HepG2 (cell line): Measurements from ENCODE around the gene GPR61. TPM values are rescaled to one million over a fixed set of nuclear protein-coding genes. Genes with fewer than 3 reads are reported as not detected.

Experiments
- ATAC-seq: fragments of 200-7000 bp; cut with Tn5 transposase; 3 replicates; pipeline ENCODE4 v1.9.1; 2020; ENCODE audit warnings: mild to moderate bottlenecking, moderate library complexity
- BruUV-seq: library from RNA; stranded (reverse); fragments of 400-500 nt; replicated peaks from 2 replicates; lab custom pipeline; 2021; lab: Mats Ljungman, UMichigan
- CTCF ChIA-PET: fragments of 300-600 bp; formaldehyde crosslinking; extraction: SDS; loops from one replicate; lab custom pipeline; 2021; ENCODE audit warnings: low total read pairs, inconsistent platforms, low intra/inter-chr PET ratio; lab: Yijun Ruan, JAX
- POLR2A ChIA-PET: fragments of 350-600 bp; sonication (Branson Sonifier 250); formaldehyde crosslinking; loops from one replicate; lab custom pipeline; 2020; ENCODE audit warnings: antibody characterized with exemption, inconsistent platforms; lab: Yijun Ruan, JAX
- DNase-seq: peaks from one replicate; pipeline ENCODE4 v3.0.0-alpha.2; 2015; ENCODE audit warnings: low spot score
- FAIRE-seq: peaks from 3 replicates; lab custom pipeline; 2011; peaks lifted over from hg19 to GRCh38; lab: Jason Lieb, UNC
- H2AFZ ChIP-seq: one replicate; pipeline ENCODE4 v1.6.1; 2011; ENCODE audit warnings: low read length, inconsistent platforms
- H3K27ac ChIP-seq: fragments of 300-600 bp; 3 replicates; pipeline ENCODE4 v1.8.0; 2011; ENCODE audit warnings: mixed run types, mild to moderate bottlenecking, mixed read lengths, low read length, inconsistent platforms; ENCODE audit not compliant: insufficient read depth; ENCODE audit errors: extremely low read length
- H3K27me3 ChIP-seq, 2 experiments: fragments of 200-600 bp in 1 of 2; 2 replicates in 1 of 2; 3 replicates in 1 of 2; pipeline versions ENCODE4 v1.6.0 to v1.8.0; 2011; ENCODE audit warnings: low read length in 2 of 2, mild to moderate bottlenecking in 2 of 2, moderate library complexity in 2 of 2, inconsistent platforms in 1 of 2; ENCODE audit not compliant: insufficient read depth in 2 of 2, control insufficient read depth in 1 of 2
- H3K36me3 ChIP-seq, 2 experiments: fragments of 200-600 bp in 1 of 2; replicated peaks in 1 of 2; 2 replicates in 1 of 2; 3 replicates in 1 of 2; pipeline versions ENCODE4 v1.5.1 to v1.8.0; 2011; ENCODE audit warnings: low read length in 2 of 2, inconsistent platforms in 1 of 2; ENCODE audit not compliant: insufficient read depth in 2 of 2, control insufficient read depth in 1 of 2
- H3K4me1 ChIP-seq: 2 replicates; pipeline ENCODE4 v1.5.1; 2012; ENCODE audit warnings: low read length, inconsistent platforms; ENCODE audit not compliant: insufficient read depth
- H3K4me2 ChIP-seq: 2 replicates; pipeline ENCODE4 v1.6.0; 2011; ENCODE audit warnings: low read depth, low read length, inconsistent platforms
- H3K4me3 ChIP-seq, 3 experiments: fragments of 200-600 bp in 1 of 3; sonication (generic), shearing (Covaris generic) in 1 of 3; replicated peaks in 1 of 3; 2 replicates each; pipeline ENCODE4 v1.5.1; 2011 to 2016; ENCODE audit warnings: low read length in 3 of 3, inconsistent platforms in 2 of 3, low read depth in 2 of 3, mild to moderate bottlenecking in 2 of 3, control low read depth in 1 of 3, mixed read lengths in 1 of 3; ENCODE audit not compliant: insufficient read depth in 1 of 3
- H3K79me2 ChIP-seq: one replicate; pipeline ENCODE4 v1.6.1; 2011; ENCODE audit warnings: low read length, inconsistent platforms; ENCODE audit not compliant: insufficient read depth
- H3K9ac ChIP-seq: 2 replicates; pipeline ENCODE4 v1.6.0; 2011; ENCODE audit warnings: mild to moderate bottlenecking, low read depth, low read length, inconsistent platforms; ENCODE audit not compliant: insufficient read depth
- H3K9me3 ChIP-seq: 2 replicates; pipeline ENCODE4 v1.5.1; 2012; ENCODE audit warnings: mild to moderate bottlenecking, low read length
- H4K20me1 ChIP-seq: 2 replicates; pipeline ENCODE4 v1.6.0; 2011; ENCODE audit warnings: inconsistent platforms, mild to moderate bottlenecking, low read length, moderate library complexity; ENCODE audit not compliant: insufficient read depth
- BORCS8-MEF2B ChIP-seq: sonication (generic); formaldehyde crosslinking; IDR thresholded peaks from 2 replicates; pipeline ENCODE4 v1.8.0; 2022; ENCODE audit warnings: mild to moderate bottlenecking, missing genetic modification reagents
- CC2D1A ChIP-seq: sonication (generic); formaldehyde crosslinking; IDR thresholded peaks from 2 replicates; pipeline ENCODE4 v1.8.1; 2023; ENCODE audit warnings: mild to moderate bottlenecking, missing genetic modification reagents
- KDM2A ChIP-seq: sonication (generic); formaldehyde crosslinking; IDR thresholded peaks from 2 replicates; pipeline ENCODE4 v1.4.0; 2020; ENCODE audit warnings: low read depth, missing genetic modification reagents, borderline replicate concordance
- MIER3 ChIP-seq: IDR thresholded peaks from 2 replicates; pipeline ENCODE4 v1.6.1; 2016; ENCODE audit warnings: missing compliant biosample characterization, borderline replicate concordance
- MXI1 ChIP-seq: IDR thresholded peaks from 3 replicates; pipeline ENCODE4 v1.6.1; 2012; ENCODE audit warnings: low read depth, low read length, inconsistent platforms, borderline replicate concordance
- SRF ChIP-seq: IDR thresholded peaks from 2 replicates; pipeline ENCODE4 v1.6.1; 2011; ENCODE audit warnings: mild to moderate bottlenecking, low read depth, low read length, moderate library complexity
- ZNF530 ChIP-seq: sonication (generic); formaldehyde crosslinking; IDR thresholded peaks from 2 replicates; pipeline ENCODE4 v1.5.0; 2020; ENCODE audit warnings: low read depth, mild to moderate bottlenecking, missing genetic modification reagents
- ZNF562 ChIP-seq: sonication (generic); formaldehyde crosslinking; IDR thresholded peaks from 2 replicates; pipeline ENCODE4 v1.8.0; 2022; ENCODE audit warnings: missing genetic modification reagents, borderline replicate concordance
- WGBS: methylation state at CpG from one replicate; pipeline ENCODE4 v1.1.6; 2017; ENCODE audit warnings: low lambda C conversion rate; 5-methylcytosine and 5-hydroxymethylcytosine counted together
- in situ Hi-C: cut with HindIII; loops from 2 replicates; pipeline ENCODE4 v1.10.0; 2017; ENCODE audit warnings: low pct_unique_long_range_greater_than_20kb; ENCODE audit not compliant: extremely low pct_ligation_motif_present
- intact Hi-C: fragments of 100-400 bp; cut with micrococcal nuclease; formaldehyde crosslinking; loops from one replicate; pipeline ENCODE4 v1.10.0; 2022; ENCODE audit not compliant: unreplicated experiment
- polyA plus RNA-seq, 8 experiments: library from polyadenylated mRNA; depleted of rRNA in 3 of 8; stranded (reverse) in 7 of 8; unstranded in 1 of 8; fragments of >200 nt; fragmentation: Illumina TruSeq in 4 of 8; extraction: Trizol in 4 of 8; gene quantifications; 2 replicates each; pipeline versions ENCODE4 v1.2.1 to v1.2.3, GENCODE V29; 2011 to 2016; ENCODE audit warnings: low read depth in 4 of 8, missing spikeins in 1 of 8, mixed read lengths in 1 of 8; ENCODE audit not compliant: insufficient read depth in 1 of 8
- total RNA-seq, 5 experiments: library from RNA; depleted of rRNA; stranded (reverse); fragments of >200 nt; fragmentation: Illumina TruSeq; extraction: Trizol; gene quantifications; 2 replicates each; pipeline ENCODE4 v1.2.3, GENCODE V29; 2016; ENCODE audit warnings: low read depth in 1 of 5
- TF ChIP-seq, protein P1 (sequence below): sonication (generic); formaldehyde crosslinking; conservative IDR thresholded peaks from 2 replicates; pipeline ENCODE4 v1.4.0; 2020; ENCODE audit warnings: missing genetic modification reagents
- TF ChIP-seq, protein P2 (sequence below): sonication (generic); formaldehyde crosslinking; IDR thresholded peaks from 2 replicates; pipeline ENCODE4 v1.4.0; 2020; ENCODE audit warnings: missing genetic modification reagents
- TF ChIP-seq, protein P3 (sequence below): sonication (generic); formaldehyde crosslinking; IDR thresholded peaks from 2 replicates; pipeline ENCODE4 v1.5.0; 2020; ENCODE audit warnings: missing genetic modification reagents, mild to moderate bottlenecking, borderline replicate concordance
- TF ChIP-seq, protein P4 (sequence below): sonication (generic); formaldehyde crosslinking; IDR thresholded peaks from 2 replicates; pipeline ENCODE4 v1.4.0; 2020; ENCODE audit warnings: missing genetic modification reagents, mild to moderate bottlenecking, borderline replicate concordance

The GPR61 gene
- total and polyA plus RNA-seq, 2 of the 13 experiments (the other 11 are each of a cell fraction or from before 2014, with no cell fraction given): not detected

DNA sequence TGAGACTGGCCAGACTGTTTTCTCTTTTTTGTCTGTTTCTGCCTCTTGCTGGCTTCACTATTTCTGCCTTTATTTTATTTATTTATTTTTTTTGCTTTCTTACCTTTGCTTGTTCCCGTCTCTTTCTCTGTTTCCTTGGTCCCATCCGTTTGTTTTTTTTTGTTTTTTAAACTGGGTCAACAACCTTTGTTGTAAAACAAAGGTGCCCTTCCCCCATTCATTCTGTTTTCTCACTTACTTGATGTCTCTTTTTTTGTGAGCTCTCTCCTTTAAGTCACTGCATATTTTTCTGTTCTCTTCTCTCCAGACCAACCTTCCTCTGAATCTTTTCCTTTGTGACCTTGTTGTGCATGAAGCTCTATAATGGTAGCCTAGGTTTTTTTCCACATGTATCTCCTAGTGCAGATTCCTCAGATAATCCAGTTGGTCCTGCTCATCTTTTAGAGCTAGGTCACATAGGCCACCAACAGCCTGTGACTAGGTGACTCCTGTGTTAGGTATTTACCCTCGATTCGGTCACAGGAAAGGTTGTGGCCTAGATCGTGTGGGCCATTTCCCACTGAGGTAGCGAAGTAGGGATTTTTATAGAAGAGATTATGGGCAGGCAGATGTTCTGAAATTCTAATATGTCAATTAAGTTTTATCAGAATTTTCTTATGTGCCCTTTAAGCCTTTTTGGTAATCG, 24.7 kb downstream of the GPR61 start:
- WGBS: 89% methylated on average over 7 of the region's 7 CpGs
- intact Hi-C loops (no loop called here), in situ Hi-C loops (no loop called here)
- H3K27me3 ChIP-seq: no peaks in the 10 kb centered on the region
- POLR2A ChIA-PET: interaction anchor here (2.7 kb wide), 1 partner anchor 16 kb away, joined by 17 read pairs; the partner anchor contains the start of gene GNAI3
- H3K36me3 ChIP-seq: no peaks in the 10 kb centered on the region
- peaks cover 97% of the 10 kb centered on the region for H3K79me2 ChIP-seq
- BruUV-seq: no TSS peak
- H3K4me2 ChIP-seq: no peak overlapping the region
- H3K4me3 ChIP-seq: no peak overlapping the region
- peaks cover 82% of the 10 kb centered on the region for H3K4me1 ChIP-seq
- no peak for DNase-seq
- peaks cover 38% of the 10 kb centered on the region for H4K20me1 ChIP-seq
- CTCF ChIA-PET: no interaction called here
- no peaks in the 10 kb centered on the region for H3K9me3 ChIP-seq
- no peak overlapping the region for H3K27ac ChIP-seq
- FAIRE-seq: no peak
- no peak overlapping the region for H2AFZ ChIP-seq
- H3K9ac ChIP-seq: no peak overlapping the region
- no peak for ATAC-seq
- TF ChIP-seq, protein P1, sequence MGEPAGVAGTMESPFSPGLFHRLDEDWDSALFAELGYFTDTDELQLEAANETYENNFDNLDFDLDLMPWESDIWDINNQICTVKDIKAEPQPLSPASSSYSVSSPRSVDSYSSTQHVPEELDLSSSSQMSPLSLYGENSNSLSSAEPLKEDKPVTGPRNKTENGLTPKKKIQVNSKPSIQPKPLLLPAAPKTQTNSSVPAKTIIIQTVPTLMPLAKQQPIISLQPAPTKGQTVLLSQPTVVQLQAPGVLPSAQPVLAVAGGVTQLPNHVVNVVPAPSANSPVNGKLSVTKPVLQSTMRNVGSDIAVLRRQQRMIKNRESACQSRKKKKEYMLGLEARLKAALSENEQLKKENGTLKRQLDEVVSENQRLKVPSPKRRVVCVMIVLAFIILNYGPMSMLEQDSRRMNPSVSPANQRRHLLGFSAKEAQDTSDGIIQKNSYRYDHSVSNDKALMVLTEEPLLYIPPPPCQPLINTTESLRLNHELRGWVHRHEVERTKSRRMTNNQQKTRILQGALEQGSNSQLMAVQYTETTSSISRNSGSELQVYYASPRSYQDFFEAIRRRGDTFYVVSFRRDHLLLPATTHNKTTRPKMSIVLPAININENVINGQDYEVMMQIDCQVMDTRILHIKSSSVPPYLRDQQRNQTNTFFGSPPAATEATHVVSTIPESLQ (CRISPR knock-in tag): no peak
- TF ChIP-seq CC2D1A (CRISPR knock-in tag): no peak
- TF ChIP-seq, protein P2, sequence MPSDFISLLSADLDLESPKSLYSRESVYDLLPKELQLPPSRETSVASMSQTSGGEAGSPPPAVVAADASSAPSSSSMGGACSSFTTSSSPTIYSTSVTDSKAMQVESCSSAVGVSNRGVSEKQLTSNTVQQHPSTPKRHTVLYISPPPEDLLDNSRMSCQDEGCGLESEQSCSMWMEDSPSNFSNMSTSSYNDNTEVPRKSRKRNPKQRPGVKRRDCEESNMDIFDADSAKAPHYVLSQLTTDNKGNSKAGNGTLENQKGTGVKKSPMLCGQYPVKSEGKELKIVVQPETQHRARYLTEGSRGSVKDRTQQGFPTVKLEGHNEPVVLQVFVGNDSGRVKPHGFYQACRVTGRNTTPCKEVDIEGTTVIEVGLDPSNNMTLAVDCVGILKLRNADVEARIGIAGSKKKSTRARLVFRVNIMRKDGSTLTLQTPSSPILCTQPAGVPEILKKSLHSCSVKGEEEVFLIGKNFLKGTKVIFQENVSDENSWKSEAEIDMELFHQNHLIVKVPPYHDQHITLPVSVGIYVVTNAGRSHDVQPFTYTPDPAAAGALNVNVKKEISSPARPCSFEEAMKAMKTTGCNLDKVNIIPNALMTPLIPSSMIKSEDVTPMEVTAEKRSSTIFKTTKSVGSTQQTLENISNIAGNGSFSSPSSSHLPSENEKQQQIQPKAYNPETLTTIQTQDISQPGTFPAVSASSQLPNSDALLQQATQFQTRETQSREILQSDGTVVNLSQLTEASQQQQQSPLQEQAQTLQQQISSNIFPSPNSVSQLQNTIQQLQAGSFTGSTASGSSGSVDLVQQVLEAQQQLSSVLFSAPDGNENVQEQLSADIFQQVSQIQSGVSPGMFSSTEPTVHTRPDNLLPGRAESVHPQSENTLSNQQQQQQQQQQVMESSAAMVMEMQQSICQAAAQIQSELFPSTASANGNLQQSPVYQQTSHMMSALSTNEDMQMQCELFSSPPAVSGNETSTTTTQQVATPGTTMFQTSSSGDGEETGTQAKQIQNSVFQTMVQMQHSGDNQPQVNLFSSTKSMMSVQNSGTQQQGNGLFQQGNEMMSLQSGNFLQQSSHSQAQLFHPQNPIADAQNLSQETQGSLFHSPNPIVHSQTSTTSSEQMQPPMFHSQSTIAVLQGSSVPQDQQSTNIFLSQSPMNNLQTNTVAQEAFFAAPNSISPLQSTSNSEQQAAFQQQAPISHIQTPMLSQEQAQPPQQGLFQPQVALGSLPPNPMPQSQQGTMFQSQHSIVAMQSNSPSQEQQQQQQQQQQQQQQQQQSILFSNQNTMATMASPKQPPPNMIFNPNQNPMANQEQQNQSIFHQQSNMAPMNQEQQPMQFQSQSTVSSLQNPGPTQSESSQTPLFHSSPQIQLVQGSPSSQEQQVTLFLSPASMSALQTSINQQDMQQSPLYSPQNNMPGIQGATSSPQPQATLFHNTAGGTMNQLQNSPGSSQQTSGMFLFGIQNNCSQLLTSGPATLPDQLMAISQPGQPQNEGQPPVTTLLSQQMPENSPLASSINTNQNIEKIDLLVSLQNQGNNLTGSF: no peak
- no peak for TF ChIP-seq MXI1
- no peak for TF ChIP-seq ZNF530
- TF ChIP-seq SRF: no peak
- no peak for TF ChIP-seq MIER3 (CRISPR knock-in tag)
- TF ChIP-seq, protein P3, sequence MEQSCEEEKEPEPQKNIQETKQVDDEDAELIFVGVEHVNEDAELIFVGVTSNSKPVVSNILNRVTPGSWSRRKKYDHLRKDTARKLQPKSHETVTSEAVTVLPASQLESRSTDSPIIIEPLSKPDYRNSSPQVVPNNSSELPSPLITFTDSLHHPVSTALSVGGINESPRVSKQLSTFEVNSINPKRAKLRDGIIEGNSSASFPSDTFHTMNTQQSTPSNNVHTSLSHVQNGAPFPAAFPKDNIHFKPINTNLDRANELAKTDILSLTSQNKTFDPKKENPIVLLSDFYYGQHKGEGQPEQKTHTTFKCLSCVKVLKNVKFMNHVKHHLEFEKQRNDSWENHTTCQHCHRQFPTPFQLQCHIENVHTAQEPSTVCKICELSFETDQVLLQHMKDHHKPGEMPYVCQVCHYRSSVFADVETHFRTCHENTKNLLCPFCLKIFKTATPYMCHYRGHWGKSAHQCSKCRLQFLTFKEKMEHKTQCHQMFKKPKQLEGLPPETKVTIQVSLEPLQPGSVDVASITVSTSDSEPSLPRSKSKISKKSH (CRISPR knock-in tag): no peak
- TF ChIP-seq ZNF562 (CRISPR knock-in tag): no peak
- no peak for TF ChIP-seq BORCS8-MEF2B (CRISPR knock-in tag)
- TF ChIP-seq, protein P4, sequence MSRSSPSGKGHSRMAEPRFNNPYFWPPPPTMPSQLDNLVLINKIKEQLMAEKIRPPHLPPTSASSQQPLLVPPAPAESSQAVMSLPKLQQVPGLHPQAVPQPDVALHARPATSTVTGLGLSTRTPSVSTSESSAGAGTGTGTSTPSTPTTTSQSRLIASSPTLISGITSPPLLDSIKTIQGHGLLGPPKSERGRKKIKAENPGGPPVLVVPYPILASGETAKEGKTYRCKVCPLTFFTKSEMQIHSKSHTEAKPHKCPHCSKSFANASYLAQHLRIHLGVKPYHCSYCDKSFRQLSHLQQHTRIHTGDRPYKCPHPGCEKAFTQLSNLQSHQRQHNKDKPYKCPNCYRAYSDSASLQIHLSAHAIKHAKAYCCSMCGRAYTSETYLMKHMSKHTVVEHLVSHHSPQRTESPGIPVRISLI (CRISPR knock-in tag): no peak
- TF ChIP-seq KDM2A: no peak
